ENCODE results near the gene IL18R1.

Gene IL18R1

GRCh38 chr2:102396012-102396411 is 40.4 kb downstream of the IL18R1 start:
- Histone ChIP-seq H3K4me2 (ENCODE audit: insufficient read depth, low read length, poor library complexity, severe bottlenecking) (no peak overlapping the region), H3K4me1 (ENCODE audit: control insufficient read depth in 2 of 2, insufficient read depth in 1 of 2, low read depth in 1 of 2, low read length in 2 of 2) (no peaks in the 10 kb centered on the region), H3K27ac (replicated peaks; ENCODE audit: low read length) (no peak overlapping the region), H3K9me3 (replicated peaks in 1 of 2; ENCODE audit: control insufficient read depth in 2 of 2, insufficient read depth in 1 of 2, low read depth in 1 of 2, low read length in 2 of 2) (no peaks in the 10 kb centered on the region), H4K91ac (ENCODE audit: low read depth, low read length, poor library complexity) (no peak overlapping the region), H3K36me3 (replicated peaks in 1 of 2; ENCODE audit: control insufficient read depth in 2 of 2, insufficient read depth in 2 of 2, low read length in 2 of 2) (no peaks in the 10 kb centered on the region), H3K9ac (ENCODE audit: low read depth, low read length, poor library complexity) (no peak overlapping the region), H2BK120ac (ENCODE audit: low read depth, low read length) (no peak overlapping the region), H2BK15ac (ENCODE audit: low read length) (no peak overlapping the region), H3K79me1 (ENCODE audit: low read depth, low read length) (no peaks in the 10 kb centered on the region), H3K27me3 (ENCODE audit: control insufficient read depth in 3 of 3, insufficient read depth in 3 of 3, low read depth in 1 of 3, low read length in 3 of 3) (no peaks in the 10 kb centered on the region), H2BK5ac (ENCODE audit: low read length) (no peak overlapping the region), H4K8ac (ENCODE audit: low read depth, low read length) (no peak overlapping the region), H2AK5ac (ENCODE audit: low read depth, low read length) (no peak overlapping the region), H3K18ac (ENCODE audit: low read length) (no peak overlapping the region), H3K4ac (ENCODE audit: low read length) (no peak overlapping the region), H3K14ac (ENCODE audit: low read length) (no peak overlapping the region), H3K23ac (ENCODE audit: low read depth, low read length, poor library complexity) (no peak overlapping the region), H3K4me3 (ENCODE audit: low read length in 2 of 2) (no peak overlapping the region), H2BK12ac (ENCODE audit: low read length) (no peak overlapping the region), H2AFZ (ENCODE audit: low read length) (no peak overlapping the region)
- no peak for DNase-seq (ENCODE audit: low spot score)
- no CpG with 5 or more reads among the region's 2 CpGs for WGBS, 2 donors (ENCODE audit: extremely low coverage in 2 of 2, insufficient read length in 2 of 2, insufficient replicate concordance in 1 of 2)

DNA sequence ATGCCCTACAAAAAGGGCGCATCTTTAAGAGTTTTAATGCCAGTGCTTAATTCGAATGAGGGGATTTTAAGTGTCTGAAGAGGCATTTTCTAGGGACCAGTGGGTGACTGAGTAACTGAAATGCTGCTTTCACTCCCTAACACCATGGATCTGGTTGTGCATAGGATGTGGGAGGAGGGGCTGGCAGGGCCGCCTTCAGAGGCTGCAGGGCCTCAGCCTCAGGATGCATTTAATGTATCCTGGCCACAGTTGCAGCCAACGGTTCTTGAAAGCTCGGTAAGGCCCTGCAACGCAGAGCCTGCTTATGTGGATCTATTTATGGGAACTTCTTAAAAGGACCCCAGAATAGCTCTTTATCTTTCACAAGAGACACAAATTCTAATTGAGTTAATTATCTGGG is 41.6 kb downstream of the IL18R1 start:
- H3K4me3 ChIP-seq (ENCODE audit: low read length in 2 of 2), result no peak overlapping the region
- no peaks in the 10 kb centered on the region for H3K9me3 ChIP-seq (replicated peaks in 1 of 2; ENCODE audit: control insufficient read depth in 2 of 2, insufficient read depth in 1 of 2, low read depth in 1 of 2, low read length in 2 of 2)
- H3K4me2 ChIP-seq (ENCODE audit: insufficient read depth, low read length, poor library complexity, severe bottlenecking), result no peak overlapping the region
- H3K18ac ChIP-seq (ENCODE audit: low read length), result no peak overlapping the region
- no peak overlapping the region for H2AK5ac ChIP-seq (ENCODE audit: low read depth, low read length)
- no peaks in the 10 kb centered on the region for H3K27me3 ChIP-seq (ENCODE audit: control insufficient read depth in 3 of 3, insufficient read depth in 3 of 3, low read depth in 1 of 3, low read length in 3 of 3)
- no peak overlapping the region for H2BK5ac ChIP-seq (ENCODE audit: low read length)
- no peaks in the 10 kb centered on the region for H3K79me1 ChIP-seq (ENCODE audit: low read depth, low read length)
- no peak overlapping the region for H3K4ac ChIP-seq (ENCODE audit: low read length)
- no CpG with 5 or more reads among the region's 6 CpGs for WGBS, 2 donors (ENCODE audit: extremely low coverage in 2 of 2, insufficient read length in 2 of 2, insufficient replicate concordance in 1 of 2)
- no peak overlapping the region for H3K14ac ChIP-seq (ENCODE audit: low read length)
- H3K36me3 ChIP-seq (replicated peaks in 1 of 2; ENCODE audit: control insufficient read depth in 2 of 2, insufficient read depth in 2 of 2, low read length in 2 of 2), result no peaks in the 10 kb centered on the region
- no peak overlapping the region for H3K27ac ChIP-seq (replicated peaks; ENCODE audit: low read length)
- no peak overlapping the region for H2BK120ac ChIP-seq (ENCODE audit: low read depth, low read length)
- H3K4me1 ChIP-seq (ENCODE audit: control insufficient read depth in 2 of 2, insufficient read depth in 1 of 2, low read depth in 1 of 2, low read length in 2 of 2), result no peaks in the 10 kb centered on the region
- no peak overlapping the region for H2AFZ ChIP-seq (ENCODE audit: low read length)
- no peak overlapping the region for H4K91ac ChIP-seq (ENCODE audit: low read depth, low read length, poor library complexity)
- H2BK15ac ChIP-seq (ENCODE audit: low read length), result no peak overlapping the region
- no peak overlapping the region for H3K9ac ChIP-seq (ENCODE audit: low read depth, low read length, poor library complexity)
- DNase-seq (ENCODE audit: low spot score), result no peak
- H4K8ac ChIP-seq (ENCODE audit: low read depth, low read length), result no peak overlapping the region
- no peak overlapping the region for H2BK12ac ChIP-seq (ENCODE audit: low read length)
- H3K23ac ChIP-seq (ENCODE audit: low read depth, low read length, poor library complexity), result no peak overlapping the region

DNA sequence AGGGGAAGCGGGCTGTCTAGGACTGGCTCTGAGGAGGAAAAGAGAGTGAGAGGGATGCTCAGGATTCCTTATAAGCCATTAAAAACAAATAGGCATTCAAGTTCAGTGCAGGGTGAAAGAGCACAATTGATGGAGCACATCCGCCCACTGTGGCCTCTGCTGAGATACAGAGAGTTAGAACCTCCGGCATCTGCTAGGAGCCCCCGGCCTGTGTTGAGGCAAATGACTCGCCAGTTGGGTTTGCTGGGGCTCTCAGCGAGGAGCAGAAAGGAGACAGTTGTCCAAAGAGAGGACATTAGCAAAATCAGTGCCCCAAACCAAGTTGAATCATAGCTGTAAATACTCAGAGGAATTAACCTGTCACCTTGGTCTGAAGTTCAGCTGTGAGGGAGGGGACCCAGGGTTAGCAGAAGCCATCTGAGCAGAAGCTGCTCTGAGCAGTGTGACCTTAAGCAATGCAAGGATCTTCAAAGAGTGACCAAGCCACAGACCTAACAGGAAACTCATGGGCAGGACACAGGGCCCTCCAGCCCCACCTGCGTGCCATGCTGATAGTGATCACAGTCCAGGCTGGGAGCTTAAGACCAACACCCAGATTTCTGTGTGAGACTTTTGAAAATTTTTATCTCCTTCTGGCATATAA is 44.0 kb downstream of the IL18R1 start:
- no peaks in the 10 kb centered on the region for H3K27me3 ChIP-seq (ENCODE audit: control insufficient read depth in 3 of 3, insufficient read depth in 3 of 3, low read depth in 1 of 3, low read length in 3 of 3)
- WGBS, 2 donors (ENCODE audit: extremely low coverage in 2 of 2, insufficient read length in 2 of 2, insufficient replicate concordance in 1 of 2), result no CpG with 5 or more reads among the region's 7 CpGs
- no peak overlapping the region for H3K4ac ChIP-seq (ENCODE audit: low read length)
- H4K8ac ChIP-seq (ENCODE audit: low read depth, low read length), result no peak overlapping the region
- H3K18ac ChIP-seq (ENCODE audit: low read length), result no peak overlapping the region
- H2AFZ ChIP-seq (ENCODE audit: low read length), result no peak overlapping the region
- H3K23ac ChIP-seq (ENCODE audit: low read depth, low read length, poor library complexity), result no peak overlapping the region
- DNase-seq (ENCODE audit: low spot score), result no peak
- H3K9me3 ChIP-seq (replicated peaks in 1 of 2; ENCODE audit: control insufficient read depth in 2 of 2, insufficient read depth in 1 of 2, low read depth in 1 of 2, low read length in 2 of 2), result no peaks in the 10 kb centered on the region
- H2BK5ac ChIP-seq (ENCODE audit: low read length), result no peak overlapping the region
- no peak overlapping the region for H3K9ac ChIP-seq (ENCODE audit: low read depth, low read length, poor library complexity)
- no peak overlapping the region for H4K91ac ChIP-seq (ENCODE audit: low read depth, low read length, poor library complexity)
- H3K4me1 ChIP-seq (ENCODE audit: control insufficient read depth in 2 of 2, insufficient read depth in 1 of 2, low read depth in 1 of 2, low read length in 2 of 2), result no peaks in the 10 kb centered on the region
- H2BK12ac ChIP-seq (ENCODE audit: low read length), result no peak overlapping the region
- no peaks in the 10 kb centered on the region for H3K36me3 ChIP-seq (replicated peaks in 1 of 2; ENCODE audit: control insufficient read depth in 2 of 2, insufficient read depth in 2 of 2, low read length in 2 of 2)
- no peaks in the 10 kb centered on the region for H3K79me1 ChIP-seq (ENCODE audit: low read depth, low read length)
- no peak overlapping the region for H3K27ac ChIP-seq (replicated peaks; ENCODE audit: low read length)
- no peak overlapping the region for H3K14ac ChIP-seq (ENCODE audit: low read length)
- H2BK120ac ChIP-seq (ENCODE audit: low read depth, low read length), result no peak overlapping the region
- H3K4me2 ChIP-seq (ENCODE audit: insufficient read depth, low read length, poor library complexity, severe bottlenecking), result no peak overlapping the region
- no peak overlapping the region for H2AK5ac ChIP-seq (ENCODE audit: low read depth, low read length)
- H2BK15ac ChIP-seq (ENCODE audit: low read length), result no peak overlapping the region
- H3K4me3 ChIP-seq (ENCODE audit: low read length in 2 of 2), result no peak overlapping the region

- no peak overlapping the region for H2BK15ac ChIP-seq (ENCODE audit: low read length)
- no peak overlapping the region for H3K4me2 ChIP-seq (ENCODE audit: insufficient read depth, low read length, poor library complexity, severe bottlenecking)
Measured at GRCh38 chr2:102401456-102401855, 45.9 kb downstream of the IL18R1 start.

More at GRCh38 chr2:102401456-102401855, 45.9 kb downstream of the IL18R1 start:
- Histone ChIP-seq H4K91ac (ENCODE audit: low read depth, low read length, poor library complexity) (no peak overlapping the region), H3K9ac (ENCODE audit: low read depth, low read length, poor library complexity) (no peak overlapping the region), H3K9me3 (replicated peaks in 1 of 2; ENCODE audit: control insufficient read depth in 2 of 2, insufficient read depth in 1 of 2, low read depth in 1 of 2, low read length in 2 of 2) (no peaks in the 10 kb centered on the region), H3K36me3 (replicated peaks in 1 of 2; ENCODE audit: control insufficient read depth in 2 of 2, insufficient read depth in 2 of 2, low read length in 2 of 2) (no peaks in the 10 kb centered on the region), H3K14ac (ENCODE audit: low read length) (no peak overlapping the region), H3K4ac (ENCODE audit: low read length) (no peak overlapping the region), H3K23ac (ENCODE audit: low read depth, low read length, poor library complexity) (no peak overlapping the region), H3K4me1 (ENCODE audit: control insufficient read depth in 2 of 2, insufficient read depth in 1 of 2, low read depth in 1 of 2, low read length in 2 of 2) (no peaks in the 10 kb centered on the region), H2BK120ac (ENCODE audit: low read depth, low read length) (no peak overlapping the region), H3K27me3 (ENCODE audit: control insufficient read depth in 3 of 3, insufficient read depth in 3 of 3, low read depth in 1 of 3, low read length in 3 of 3) (no peaks in the 10 kb centered on the region), H3K27ac (replicated peaks; ENCODE audit: low read length) (no peak overlapping the region), H2BK12ac (ENCODE audit: low read length) (no peak overlapping the region), H3K18ac (ENCODE audit: low read length) (no peak overlapping the region), H4K8ac (ENCODE audit: low read depth, low read length) (no peak overlapping the region), H3K4me3 (ENCODE audit: low read length in 2 of 2) (no peak overlapping the region), H3K79me1 (ENCODE audit: low read depth, low read length) (no peaks in the 10 kb centered on the region), H2BK5ac (ENCODE audit: low read length) (no peak overlapping the region), H2AK5ac (ENCODE audit: low read depth, low read length) (no peak overlapping the region), H2AFZ (ENCODE audit: low read length) (no peak overlapping the region)
- DNase-seq (ENCODE audit: low spot score), result no peak
